AG04449 (cell line): Measurements from ENCODE around the gene TTYH1.

Source experiments
- CTCF ChIA-PET: fragments of 350-600 bp; formaldehyde crosslinking; extraction: SDS; loops from one replicate; lab custom pipeline; 2021; ENCODE audit warnings: antibody characterized with exemption; lab: Yijun Ruan, JAX
- POLR2A ChIA-PET: fragments of 400-600, 350-600 bp; formaldehyde crosslinking; extraction: SDS; loops from one replicate; lab custom pipeline; 2020; ENCODE audit warnings: antibody characterized with exemption, inconsistent platforms; lab: Yijun Ruan, JAX
- DNase-seq: peaks from one replicate; pipeline ENCODE4 v3.0.0-alpha.2; 2010; ENCODE audit warnings: low read depth, low spot score
- H3K4me3 ChIP-seq: 2 replicates; pipeline ENCODE4 v1.5.1; 2011; ENCODE audit warnings: low read depth, mild to moderate bottlenecking, control low read depth, low read length
- CTCF ChIP-seq: IDR thresholded peaks from one replicate; pipeline ENCODE4 v1.5.1; 2011; ENCODE audit warnings: mild to moderate bottlenecking, moderate library complexity, low read length, control low read depth, inconsistent platforms; ENCODE audit not compliant: insufficient read depth; ENCODE audit errors: missing control alignments

Gene TTYH1

GRCh38 chr19:54388802-54389139, 26.5 kb upstream of the TTYH1 start:
- ChIA-PET CTCF (interaction anchor here (0.9 to 1.3 kb wide), 4 partner anchors 19 to 220 kb away, joined by 3 read pairs; no protein-coding TSS in a partner anchor), POLR2A (no interaction called here)
- H3K4me3 ChIP-seq, result peak overlapping the region; percentile 37
- no peak for TF ChIP-seq CTCF
- no peak for DNase-seq

- no peak overlapping the region for H3K4me3 ChIP-seq
- ChIA-PET POLR2A (no interaction called here), CTCF (interaction anchor here (1.0 to 2.4 kb wide), 10 partner anchors 9 to 221 kb away, joined by 3 to 25 read pairs (median 5); no protein-coding TSS in a partner anchor)
- DNase-seq, result no peak
- TF ChIP-seq CTCF, result no peak
Measured at GRCh38 chr19:54389553-54389952, 25.7 kb upstream of the TTYH1 start.

- ChIA-PET CTCF (interaction anchor here (0.6 to 2.8 kb wide), 26 partner anchors 8 to 1060 kb away, joined by 3 to 25 read pairs (median 5); partner anchors contain the start of genes CDC42EP5, LAIR1 and TTYH1), POLR2A (interaction anchor here (0.6 kb wide), 1 partner anchor 420 kb away, joined by 3 read pairs; no protein-coding TSS in a partner anchor)
- peak; percentile 69 for TF ChIP-seq CTCF
- no peak overlapping the region for H3K4me3 ChIP-seq
- DNase-seq, result peak; percentile 4
Measured at GRCh38 chr19:54390942-54391577, 24.2 kb upstream of the TTYH1 start.

GRCh38 chr19:54391589-54392061, 23.6 kb upstream of the TTYH1 start:
- TF ChIP-seq CTCF, result no peak
- H3K4me3 ChIP-seq, result no peak overlapping the region
- POLR2A ChIA-PET, result no interaction called here
- CTCF ChIA-PET, result interaction anchor here (0.9 to 2.8 kb wide), 19 partner anchors 10 to 598 kb away, joined by 3 to 25 read pairs (median 6); partner anchors contain the start of genes CDC42EP5, LAIR1 and TTYH1
- no peak for DNase-seq

- no peak for TF ChIP-seq CTCF
- CTCF ChIA-PET, result interaction anchor here (0.9 to 2.8 kb wide), 7 partner anchors 10 to 599 kb away, joined by 3 to 15 read pairs (median 11); no protein-coding TSS in a partner anchor
- POLR2A ChIA-PET, result no interaction called here
- no peak for DNase-seq
- H3K4me3 ChIP-seq, result no peak overlapping the region
Measured at GRCh38 chr19:54392105-54392504, 23.2 kb upstream of the TTYH1 start.

GRCh38 chr19:54393381-54393780, 21.9 kb upstream of the TTYH1 start:
- POLR2A ChIA-PET, result no interaction called here

More at GRCh38 chr19:54393381-54393780, 21.9 kb upstream of the TTYH1 start:
- no peak for TF ChIP-seq CTCF
- CTCF ChIA-PET, result no interaction called here
- no peak overlapping the region for H3K4me3 ChIP-seq
- DNase-seq, result no peak
